Aorta (tissue), 5 donors: ENCODE measurements around the gene MAST4. TPM values are rescaled to one million over a fixed set of nuclear protein-coding genes. Genes with fewer than 3 reads are reported as not detected.

Experiments
- ATAC-seq: fragments of 200-7000 bp; cut with Tn5 transposase; one replicate; pipeline ENCODE4 v1.9.1; 2022; ENCODE audit warnings: moderate library complexity; ENCODE audit not compliant: low FRiP score
- DNase-seq, 2 donors: peaks; one replicate each; pipeline ENCODE4 v3.0.0-alpha.2; 2020
- H3K27ac ChIP-seq, 2 donors: one replicate each; pipeline ENCODE4 v1.5.1; 2013; ENCODE audit warnings: low read length in 2 of 2, mild to moderate bottlenecking in 2 of 2, moderate library complexity in 2 of 2, control low read depth in 1 of 2, inconsistent platforms in 1 of 2, low read depth in 1 of 2
- H3K27me3 ChIP-seq, 2 donors: one replicate each; pipeline ENCODE4 v1.6.1; 2013; ENCODE audit warnings: control low read depth in 1 of 2, low read length in 1 of 2, mild to moderate bottlenecking in 1 of 2, moderate library complexity in 1 of 2; ENCODE audit not compliant: insufficient read depth in 2 of 2, control insufficient read depth in 1 of 2
- H3K36me3 ChIP-seq, 2 donors: one replicate each; pipeline ENCODE4 v1.6.1; 2013; ENCODE audit warnings: control low read depth in 1 of 2, low read length in 1 of 2, mild to moderate bottlenecking in 1 of 2; ENCODE audit not compliant: insufficient read depth in 2 of 2, control insufficient read depth in 1 of 2
- H3K4me1 ChIP-seq, 2 donors: one replicate each; pipeline ENCODE4 v1.6.1; 2013; ENCODE audit warnings: low read length in 2 of 2, control low read depth in 1 of 2, mild to moderate bottlenecking in 1 of 2, moderate library complexity in 1 of 2; ENCODE audit not compliant: insufficient read depth in 2 of 2, control insufficient read depth in 1 of 2
- H3K4me3 ChIP-seq, 2 donors: one replicate each; pipeline ENCODE4 v1.5.1; 2013; ENCODE audit warnings: low read length in 2 of 2, control low read depth in 1 of 2, mild to moderate bottlenecking in 1 of 2
- H3K9me3 ChIP-seq: one replicate; pipeline ENCODE4 v1.6.1; 2013; ENCODE audit warnings: mild to moderate bottlenecking, low read length; ENCODE audit not compliant: control insufficient read depth
- WGBS, 2 donors: extraction: QIAGEN DNeasy Blood & Tissue Kit; methylation state at CpG; one replicate each; pipeline ENCODE4 v1.1.7; 2013; 5-methylcytosine and 5-hydroxymethylcytosine counted together
- intact Hi-C, 2 donors: fragments of 100-400 bp; cut with DNase I; formaldehyde crosslinking; loops; one replicate each; pipeline versions ENCODE4 v1.14.2 to v1.15.0; 2022
- polyA plus RNA-seq, 2 donors: library from polyadenylated mRNA; stranded (reverse); fragments of 200-250 nt; gene quantifications; one replicate each; pipeline ENCODE4 v1.2.3, GENCODE V29; 2013
- total RNA-seq, 2 donors: library from RNA; stranded (reverse); fragmentation: NEBNext Ultra II Directional; extraction: Animal tissue kit (Norgen Biotek cat#: 25700); gene quantifications; one replicate each; pipeline ENCODE4 v1.2.1, GENCODE V29; 2021
- donor health status: healthy with polysubstance abuse.
- donor health status: Bipolar disorder and iron deficiency.
- donor health status: DM: no; HTN: no; CAD: no.
- donor health status: DM: no; HTN: no; CAD: no.
- donor health status: DM: yes; HTN: yes; CAD: no.

Gene MAST4
- total and polyA plus RNA-seq, 4 donors, result 2.4 to 66.5 (median 24.9) TPM

GRCh38 chr5:66859526-66859925 is 263.3 kb downstream of the MAST4 start:
- ATAC-seq (no peak), DNase-seq (no peak)
- WGBS, 2 donors, result 84 to 93% methylated on average over 2 of the region's 2 CpGs
- no peaks in the 10 kb centered on the region for H3K36me3 ChIP-seq
- intact Hi-C loops, result no loop called here
- H3K4me3 ChIP-seq, result no peak overlapping the region
- no peaks in the 10 kb centered on the region for H3K4me1 ChIP-seq
- H3K9me3 ChIP-seq, result no peaks in the 10 kb centered on the region
- H3K27ac ChIP-seq, result no peak overlapping the region
- peaks cover 0 to 1% of the 10 kb centered on the region in 2 donors for H3K27me3 ChIP-seq

- intact Hi-C loops, result no loop called here
Observed at GRCh38 chr5:66860199-66860975, 264.2 kb downstream of the MAST4 start.

GRCh38 chr5:66861402-66861801 is 265.2 kb downstream of the MAST4 start:
- no peak for ATAC-seq
- WGBS, 2 donors, result 69 to 76% methylated on average over 1 of the region's 1 CpG
- no peak overlapping the region for H3K27ac ChIP-seq
- no peaks in the 10 kb centered on the region for H3K27me3 ChIP-seq
- intact Hi-C loops, result no loop called here
- no peaks in the 10 kb centered on the region for H3K36me3 ChIP-seq
- H3K4me1 ChIP-seq, result no peaks in the 10 kb centered on the region
- no peak overlapping the region for H3K4me3 ChIP-seq
- no peak for DNase-seq
- H3K9me3 ChIP-seq, result no peaks in the 10 kb centered on the region

More at GRCh38 chr5:66860199-66860975, 264.2 kb downstream of the MAST4 start:
- Histone ChIP-seq H3K27ac (no peak overlapping the region), H3K9me3 (no peaks in the 10 kb centered on the region), H3K36me3 (no peaks in the 10 kb centered on the region), H3K4me1 (no peaks in the 10 kb centered on the region), H3K4me3 (peak overlapping the region in 1 of 2 donors; percentile 6), H3K27me3 (peaks cover 0 to 1% of the 10 kb centered on the region in 2 donors)
- DNase-seq, result no peak
- WGBS, 2 donors, result 21 to 27% methylated on average over 7 of the region's 7 CpGs
- ATAC-seq, result no peak

GRCh38 chr5:66862020-66862419 is 265.8 kb downstream of the MAST4 start:
- no peak for DNase-seq
- intact Hi-C loops, result no loop called here
- no peak overlapping the region for H3K4me3 ChIP-seq
- 67 to 100% methylated on average over 2 of the region's 2 CpGs for WGBS, 2 donors
- no peak for ATAC-seq
- no peaks in the 10 kb centered on the region for H3K36me3 ChIP-seq
- H3K27me3 ChIP-seq, result no peaks in the 10 kb centered on the region
- H3K27ac ChIP-seq, result no peak overlapping the region
- no peaks in the 10 kb centered on the region for H3K4me1 ChIP-seq
- H3K9me3 ChIP-seq, result no peaks in the 10 kb centered on the region

GRCh38 chr5:66863243-66864170 is 267.3 kb downstream of the MAST4 start:
- intact Hi-C loops, result no loop called here
- no peak for DNase-seq
- H3K36me3 ChIP-seq, result no peaks in the 10 kb centered on the region
- no peak overlapping the region for H3K27ac ChIP-seq
- no peaks in the 10 kb centered on the region for H3K4me1 ChIP-seq
- WGBS, 2 donors, result 86% methylated on average over 6 of the region's 6 CpGs
- ATAC-seq, result no peak
- H3K27me3 ChIP-seq, result no peaks in the 10 kb centered on the region
- no peaks in the 10 kb centered on the region for H3K9me3 ChIP-seq
- H3K4me3 ChIP-seq, result no peak overlapping the region

GRCh38 chr5:66864240-66864884 is 268.2 kb downstream of the MAST4 start:
- no peaks in the 10 kb centered on the region for H3K9me3 ChIP-seq
- no peaks in the 10 kb centered on the region for H3K36me3 ChIP-seq
- ATAC-seq (no peak), DNase-seq (no peak)
- intact Hi-C loops, result no loop called here
- no peak overlapping the region for H3K4me3 ChIP-seq
- no peaks in the 10 kb centered on the region for H3K4me1 ChIP-seq
- H3K27me3 ChIP-seq, result no peaks in the 10 kb centered on the region
- H3K27ac ChIP-seq, result no peak overlapping the region
- WGBS, 2 donors, result 80% methylated on average over 10 of the region's 10 CpGs

GRCh38 chr5:66867618-66868322 is 271.6 kb downstream of the MAST4 start:
- 81 to 85% methylated on average over 1 of the region's 1 CpG for WGBS, 2 donors
- no peak for ATAC-seq

GRCh38 chr5:66869347-66869746 is 273.2 kb downstream of the MAST4 start:
- DNase-seq (no peak), ATAC-seq (no peak)
- no peaks in the 10 kb centered on the region for H3K4me1 ChIP-seq
- no peaks in the 10 kb centered on the region for H3K27me3 ChIP-seq
- WGBS, 2 donors, result 50 to 70% methylated on average over 6 of the region's 6 CpGs
- intact Hi-C loops, result no loop called here
- no peaks in the 10 kb centered on the region for H3K9me3 ChIP-seq
- H3K36me3 ChIP-seq, result no peaks in the 10 kb centered on the region
- no peak overlapping the region for H3K4me3 ChIP-seq
- H3K27ac ChIP-seq, result no peak overlapping the region

More at GRCh38 chr5:66867618-66868322, 271.6 kb downstream of the MAST4 start:
- intact Hi-C loops, result no loop called here
- Histone ChIP-seq H3K27me3 (no peaks in the 10 kb centered on the region), H3K4me3 (no peak overlapping the region), H3K9me3 (no peaks in the 10 kb centered on the region), H3K4me1 (no peaks in the 10 kb centered on the region), H3K27ac (no peak overlapping the region), H3K36me3 (no peaks in the 10 kb centered on the region)
- DNase-seq, result no peak
